Embryonic facial prominence (tissue), 1 donor: ENCODE data around the gene MAP7D2.

Experiments
- DNase-seq: peaks from one replicate; pipeline ENCODE4 v3.0.0-alpha.2; 2016; ENCODE audit errors: extremely low spot score

The MAP7D2 gene

DNA sequence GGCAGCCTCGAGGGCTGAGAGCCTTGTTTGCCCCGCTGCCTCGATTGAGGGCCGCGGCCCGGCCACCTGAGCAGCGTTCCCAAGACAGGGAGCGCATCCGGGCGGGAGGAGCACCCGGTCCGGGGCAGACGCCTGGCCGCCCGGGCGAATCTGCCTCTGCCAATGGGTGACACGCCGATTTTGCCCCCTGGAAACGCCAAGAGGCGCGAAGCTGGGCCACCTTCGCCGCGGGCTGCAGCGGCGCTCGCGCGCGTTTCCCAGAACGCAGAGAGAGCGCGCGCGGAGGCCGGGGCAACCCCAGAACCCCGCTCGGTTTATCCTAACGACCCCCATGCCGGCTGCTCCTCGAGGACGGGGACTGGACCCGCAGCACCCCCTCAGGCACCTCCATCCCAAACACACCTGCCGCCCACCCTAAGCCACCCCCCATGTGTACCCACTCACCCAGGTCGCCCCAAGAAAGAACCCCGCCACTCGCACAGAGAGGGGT, 575 bp downstream of the MAP7D2 start:
- no peak for DNase-seq

DNA sequence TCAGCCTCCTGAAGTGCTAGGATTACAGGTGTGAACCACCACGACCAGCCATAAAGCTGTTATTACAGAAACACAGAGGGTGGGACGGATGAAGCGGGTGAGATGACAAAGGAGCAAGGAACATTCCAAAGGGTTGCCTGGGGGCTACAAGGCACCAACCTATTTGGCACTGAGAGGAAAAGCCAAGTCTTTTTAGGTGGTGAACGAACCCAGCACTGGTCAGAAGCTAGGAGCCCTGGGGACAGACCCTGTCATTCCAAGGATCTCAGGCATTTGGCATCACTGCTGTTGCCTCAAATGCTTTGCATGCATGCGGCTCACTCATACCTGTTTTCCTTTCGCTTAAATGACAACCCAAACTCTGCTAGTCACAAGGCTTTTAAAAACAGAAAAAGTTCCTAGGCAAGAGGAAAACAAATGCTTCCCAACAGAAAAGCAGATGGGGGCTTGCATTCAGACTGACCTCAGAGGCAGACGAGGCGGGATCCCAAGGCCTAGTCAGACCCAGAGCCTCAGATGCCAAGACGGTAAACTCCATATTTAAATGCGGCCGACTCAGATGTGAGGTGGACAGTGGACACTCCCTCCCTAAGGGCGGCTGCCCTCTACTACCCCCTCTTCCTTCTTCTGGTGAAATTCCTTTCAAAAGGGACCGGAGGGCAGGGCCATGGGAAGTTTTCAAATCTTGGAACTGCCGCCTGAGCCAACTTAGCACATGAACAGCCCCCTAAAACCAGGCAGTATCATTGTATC, 4.5 kb downstream of the MAP7D2 start:
- DNase-seq: no peak

DNA sequence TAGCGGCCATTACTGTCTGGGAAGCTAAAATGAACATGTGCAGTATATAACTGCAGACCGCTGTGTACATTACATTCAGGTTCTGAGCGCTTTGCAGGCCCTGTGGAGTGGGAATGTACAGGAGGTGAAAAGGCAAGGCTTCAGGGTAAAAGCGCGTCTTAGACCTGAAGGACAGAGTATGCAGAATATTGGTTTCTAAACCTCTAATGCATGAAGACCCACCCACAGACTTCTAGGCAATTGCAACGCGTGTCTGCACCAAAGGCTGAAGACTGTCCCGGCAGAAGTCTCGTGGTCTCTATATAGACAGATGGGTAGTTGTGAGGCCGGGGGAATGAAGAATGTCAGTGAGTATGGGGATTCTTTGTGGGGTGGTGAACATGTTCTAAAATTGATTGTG, 5.4 kb downstream of the MAP7D2 start:
- DNase-seq: no peak

DNA sequence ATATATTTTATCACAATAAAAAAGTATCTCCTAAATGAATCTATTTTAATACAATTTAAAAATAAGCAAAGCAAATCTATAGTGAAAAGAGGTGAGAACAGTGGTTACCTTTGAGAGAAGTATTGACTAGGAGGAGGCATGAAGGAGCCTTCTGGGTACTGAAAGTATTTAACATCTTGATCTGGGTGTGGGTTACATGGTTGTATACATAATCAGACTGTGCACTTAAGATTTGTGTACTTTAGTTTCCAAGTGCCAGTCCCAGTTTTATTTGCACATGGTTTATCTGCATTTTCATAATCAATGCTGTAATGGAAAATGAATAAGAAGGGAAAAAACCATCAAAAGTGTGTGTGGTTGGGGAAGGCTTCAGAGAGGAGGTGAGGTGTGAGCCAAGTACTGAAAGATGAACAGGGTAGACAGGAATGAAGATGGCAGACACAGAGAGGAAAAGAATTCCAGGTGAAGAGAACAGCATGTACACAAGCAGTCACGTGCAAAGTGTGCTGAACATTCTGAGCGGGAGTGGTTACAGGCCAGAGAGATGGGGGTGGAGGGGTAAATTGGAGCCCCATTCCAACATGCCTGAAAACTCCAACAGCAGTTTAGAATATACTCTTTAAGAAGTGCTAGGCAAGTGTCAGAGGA, 14.6 kb downstream of the MAP7D2 start:
- DNase-seq: no peak

DNA sequence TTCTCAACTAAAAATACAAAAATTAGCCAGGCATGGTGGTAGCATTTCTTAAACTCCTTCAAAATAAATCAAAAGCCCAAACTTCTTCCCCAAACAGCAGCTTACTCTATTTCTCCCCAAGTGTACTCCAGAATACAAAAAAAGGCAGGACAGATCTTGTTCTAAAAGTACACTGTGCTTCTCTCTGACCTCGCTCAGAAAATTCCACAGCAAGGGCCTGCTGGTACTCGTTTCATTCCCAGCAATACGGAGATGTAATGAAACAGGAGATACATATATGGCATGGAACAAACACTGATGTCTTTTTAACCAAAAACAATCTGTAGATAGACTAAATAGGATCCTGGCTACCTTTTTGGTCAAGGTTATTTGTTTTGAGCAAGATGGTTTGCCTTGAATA, 25.2 kb downstream of the MAP7D2 start:
- DNase-seq: no peak

DNA sequence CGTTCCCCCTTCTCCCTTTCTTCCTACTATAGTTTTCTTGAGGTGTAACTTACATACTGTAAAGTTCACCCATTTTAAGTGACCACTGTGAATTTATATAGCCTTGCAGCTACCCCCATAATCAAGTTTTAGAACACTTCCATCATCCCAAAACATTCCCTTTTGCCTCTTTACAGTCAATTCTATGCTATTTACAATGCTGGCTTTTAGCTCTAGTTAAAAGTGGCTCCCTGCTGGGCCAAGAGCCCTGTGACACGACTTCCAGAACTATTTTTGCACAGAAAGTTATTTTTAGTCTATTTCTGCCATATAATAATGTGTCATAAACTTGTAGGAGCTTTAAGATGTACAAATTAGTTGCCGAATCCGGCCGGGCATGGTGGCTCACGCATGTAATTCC, 26.9 kb downstream of the MAP7D2 start:
- no peak for DNase-seq

DNA sequence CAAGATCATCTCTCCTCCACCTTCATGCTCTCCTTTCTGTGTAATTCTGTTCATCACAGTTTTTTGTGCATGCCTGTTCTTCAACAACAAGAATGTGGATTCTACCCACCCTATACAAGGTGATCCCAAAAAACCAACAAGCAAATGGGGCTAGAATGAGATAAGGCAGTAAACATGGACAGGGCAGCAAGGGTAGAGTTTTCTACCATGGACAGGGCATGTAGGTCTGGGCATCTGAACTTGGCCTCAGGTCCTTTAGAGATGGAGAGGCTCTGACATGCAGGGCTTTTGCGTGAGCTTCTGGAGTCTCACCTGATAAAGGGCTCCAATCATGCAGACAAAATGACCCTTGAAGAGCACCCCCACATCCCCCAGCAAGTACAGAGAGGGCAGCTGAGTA, 36.4 kb downstream of the MAP7D2 start:
- no peak for DNase-seq

DNA sequence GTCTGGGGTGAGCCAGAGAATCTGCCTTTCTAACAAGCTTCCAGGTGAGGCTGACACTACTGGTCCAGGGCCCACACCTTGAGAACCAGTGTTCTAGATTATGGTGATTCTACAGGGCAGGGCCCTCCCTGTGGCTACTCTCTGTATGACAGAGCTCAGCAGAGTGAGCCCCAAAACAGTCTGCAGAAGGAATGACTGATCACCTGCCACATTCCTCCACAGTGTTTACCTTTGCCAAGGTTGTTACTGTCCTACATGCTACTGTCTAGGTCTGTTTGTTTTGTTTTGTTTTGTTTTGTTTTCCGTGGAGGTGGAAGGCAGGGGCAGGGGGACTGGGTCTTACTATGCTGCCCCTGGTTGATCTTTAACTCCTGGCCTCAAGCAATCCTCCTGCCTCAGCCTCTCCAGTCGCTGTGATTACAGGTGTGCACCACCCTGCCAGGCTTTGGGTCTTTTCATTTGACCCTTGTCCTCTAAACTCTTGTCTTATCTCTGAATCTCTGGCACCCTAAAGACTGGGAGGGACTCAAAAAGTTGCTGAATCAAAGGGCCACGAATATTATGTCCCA, 45.1 kb downstream of the MAP7D2 start:
- no peak for DNase-seq

DNA sequence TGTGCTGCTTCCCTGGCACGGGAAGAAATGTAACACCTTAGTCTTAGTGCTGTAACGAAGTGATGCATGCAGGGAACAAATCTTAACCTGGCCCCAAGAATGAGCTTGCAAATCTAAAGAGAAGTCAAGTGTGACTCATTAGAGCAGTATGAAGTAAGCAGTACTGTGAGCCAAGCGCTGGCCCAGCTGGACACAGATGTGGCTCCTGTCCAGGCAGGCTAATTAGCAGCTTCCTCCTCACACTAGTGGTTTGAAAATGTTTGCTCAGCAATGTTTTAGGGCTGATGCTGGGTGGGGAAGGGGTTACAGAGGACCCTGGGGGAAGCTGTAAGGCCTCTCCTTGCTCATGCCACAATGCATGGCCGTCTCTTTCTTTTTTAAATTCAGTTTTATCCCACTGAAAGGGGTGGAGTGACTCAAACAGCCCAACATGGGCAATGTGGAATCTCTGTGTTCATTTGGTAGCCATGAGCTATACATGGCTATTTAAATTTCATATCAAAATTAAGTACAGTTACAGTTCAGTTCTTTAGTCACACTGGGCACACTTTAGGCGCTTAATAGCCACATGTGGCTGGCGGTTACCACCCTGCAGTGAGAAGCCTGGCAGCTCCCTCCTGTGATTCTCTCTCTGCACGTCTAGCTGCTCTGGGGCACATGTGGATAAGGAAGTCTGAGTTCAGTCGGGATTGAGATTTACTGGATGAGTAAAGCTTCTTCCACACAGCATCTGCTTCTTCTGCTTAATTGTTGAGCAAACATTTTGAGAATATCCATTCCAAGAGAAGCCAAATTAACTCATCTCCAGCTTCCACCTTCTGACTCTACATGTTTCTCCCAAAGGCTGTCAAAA, 48.8 kb downstream of the MAP7D2 start:
- peak; percentile 6 for DNase-seq

DNA sequence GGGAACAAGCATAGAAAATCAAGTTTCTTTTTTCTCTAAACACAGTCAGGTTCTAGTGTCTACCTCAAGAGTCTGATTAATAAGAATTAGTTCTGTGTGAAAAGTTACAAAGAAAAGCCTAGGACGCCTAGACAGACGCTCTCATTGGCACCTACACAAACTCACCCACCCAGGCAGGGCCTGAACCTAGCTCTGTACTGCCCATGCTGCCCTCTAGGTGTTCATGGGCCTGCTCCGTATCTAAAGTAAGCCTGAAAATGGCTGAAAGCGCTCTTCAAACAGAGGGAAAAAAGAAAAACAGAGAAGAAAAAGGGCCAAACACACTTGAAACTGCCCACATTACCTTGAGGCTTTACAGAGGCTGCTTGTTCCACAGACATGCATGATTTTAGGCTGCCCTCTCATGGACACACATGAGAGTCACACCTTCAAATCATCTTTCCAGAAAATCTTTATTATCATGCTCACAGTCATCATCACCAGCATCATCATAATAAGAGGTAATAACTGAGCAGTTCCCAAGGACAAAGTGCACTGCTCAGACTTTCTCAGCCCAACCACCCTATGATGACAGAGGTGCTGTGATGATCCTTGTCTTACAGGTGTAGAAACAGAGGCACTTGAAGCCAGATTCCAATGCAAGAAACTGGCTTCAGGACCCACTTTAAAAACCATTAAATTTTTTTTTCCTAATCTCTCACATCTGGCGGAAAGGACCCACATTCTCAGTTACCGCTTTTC, 49.6 kb downstream of the MAP7D2 start:
- peak; percentile 9 for DNase-seq

DNA sequence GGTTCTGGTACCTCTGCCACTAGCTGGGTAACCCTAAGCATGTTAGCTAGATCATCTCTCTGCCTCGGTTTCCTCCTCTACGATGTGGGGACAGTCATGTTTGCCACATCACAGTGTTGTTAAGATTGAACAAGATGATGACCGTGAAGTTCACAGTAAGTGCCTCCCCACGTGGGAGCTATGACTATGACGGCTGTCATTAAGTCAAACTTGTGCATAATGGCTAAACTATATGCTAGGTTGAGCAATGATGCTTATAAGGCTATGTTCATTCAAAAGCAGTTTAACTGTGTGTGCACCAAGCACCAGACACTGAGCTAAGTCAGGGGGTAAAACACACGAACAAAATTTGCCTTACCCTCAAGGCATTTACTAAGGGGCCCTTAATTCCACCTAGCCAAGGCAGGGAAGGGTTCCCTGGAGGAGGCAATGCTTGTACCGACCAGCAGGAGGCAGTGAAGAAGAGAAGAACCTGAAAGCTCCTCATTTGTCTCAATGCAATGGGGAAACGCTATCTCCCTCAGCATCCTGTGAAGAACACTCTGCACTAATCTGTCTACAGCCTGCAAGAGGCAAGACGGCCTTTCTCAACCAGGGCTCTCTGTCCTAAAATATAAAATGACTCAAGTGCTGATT, 52.9 kb downstream of the MAP7D2 start:
- DNase-seq: no peak

DNA sequence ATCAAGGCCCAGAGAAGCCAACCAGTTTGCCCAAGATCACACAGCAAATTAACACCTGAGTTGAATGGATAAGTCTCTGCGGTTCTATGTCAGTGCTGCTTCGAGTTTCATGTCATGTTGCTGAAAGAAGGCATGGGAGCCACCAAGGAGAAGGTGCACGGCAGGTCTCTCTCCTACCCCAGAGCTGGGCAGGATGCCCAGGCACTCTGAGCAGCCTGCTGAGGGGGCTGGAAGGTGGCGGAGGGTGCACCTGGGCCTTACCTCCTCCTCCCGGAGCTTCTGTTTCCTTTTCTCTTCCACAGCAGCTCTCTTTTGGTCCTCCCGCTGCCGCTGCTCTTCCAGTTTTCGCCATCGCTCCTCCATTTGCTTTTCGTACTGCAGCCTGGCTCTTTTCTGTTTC, 53.6 kb downstream of the MAP7D2 start:
- DNase-seq: no peak

DNA sequence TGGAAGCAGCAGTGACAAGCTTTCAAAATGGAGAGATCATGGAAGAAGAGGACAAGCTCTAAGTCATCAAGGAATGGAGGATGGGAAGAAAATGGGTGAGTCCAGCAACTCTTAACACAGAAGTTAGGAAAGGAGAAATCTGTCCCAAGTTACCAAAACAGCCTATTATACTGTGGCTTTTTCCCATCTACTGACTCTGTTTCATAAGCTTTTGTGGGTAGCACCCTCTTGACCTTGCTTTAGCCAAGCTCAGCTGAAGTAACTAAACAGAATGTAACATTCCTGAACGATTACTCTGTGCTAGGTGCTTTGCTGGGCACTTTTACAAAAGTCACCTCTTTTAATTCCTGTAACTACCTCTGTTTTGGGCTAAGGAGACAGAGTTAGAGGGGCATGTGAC, 54.9 kb downstream of the MAP7D2 start:
- DNase-seq: no peak

DNA sequence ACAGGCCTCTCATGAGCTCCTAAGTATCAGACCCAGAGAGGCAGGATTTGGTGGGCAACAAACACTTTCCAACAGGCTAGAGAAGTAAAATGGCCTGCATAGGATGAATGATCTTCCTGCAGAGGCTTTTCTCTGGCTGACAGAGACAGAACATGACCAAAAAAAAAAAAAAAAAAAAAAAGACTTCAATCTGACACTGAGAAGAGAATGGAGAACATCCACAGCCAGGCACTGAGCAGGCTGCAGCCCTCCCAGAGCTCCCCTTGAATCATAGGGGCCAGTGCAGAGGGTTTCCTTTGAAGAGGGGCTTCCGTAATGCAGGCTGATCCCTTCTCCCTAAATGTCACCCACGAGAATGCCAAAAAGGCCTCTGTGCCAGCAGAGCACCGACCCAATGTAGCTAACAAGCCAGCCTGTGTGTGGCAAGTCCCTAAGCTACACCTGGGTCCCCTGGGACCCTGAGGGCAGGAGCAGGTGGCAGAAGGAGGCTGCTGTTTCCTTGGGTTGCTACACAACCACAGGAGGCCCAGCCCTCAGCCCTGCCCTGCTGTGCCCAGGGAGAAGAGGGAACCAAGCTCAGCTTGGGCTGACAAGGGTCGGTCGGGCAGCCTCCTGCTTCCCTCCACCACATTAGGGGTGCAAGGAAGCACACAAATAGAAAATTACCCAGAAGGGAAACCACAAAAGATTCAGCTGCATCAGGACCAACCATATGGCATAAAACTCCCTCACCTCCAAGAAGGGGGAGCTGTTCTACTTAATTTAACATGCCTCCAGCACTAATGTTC, 55.6 kb downstream of the MAP7D2 start:
- DNase-seq: no peak

DNA sequence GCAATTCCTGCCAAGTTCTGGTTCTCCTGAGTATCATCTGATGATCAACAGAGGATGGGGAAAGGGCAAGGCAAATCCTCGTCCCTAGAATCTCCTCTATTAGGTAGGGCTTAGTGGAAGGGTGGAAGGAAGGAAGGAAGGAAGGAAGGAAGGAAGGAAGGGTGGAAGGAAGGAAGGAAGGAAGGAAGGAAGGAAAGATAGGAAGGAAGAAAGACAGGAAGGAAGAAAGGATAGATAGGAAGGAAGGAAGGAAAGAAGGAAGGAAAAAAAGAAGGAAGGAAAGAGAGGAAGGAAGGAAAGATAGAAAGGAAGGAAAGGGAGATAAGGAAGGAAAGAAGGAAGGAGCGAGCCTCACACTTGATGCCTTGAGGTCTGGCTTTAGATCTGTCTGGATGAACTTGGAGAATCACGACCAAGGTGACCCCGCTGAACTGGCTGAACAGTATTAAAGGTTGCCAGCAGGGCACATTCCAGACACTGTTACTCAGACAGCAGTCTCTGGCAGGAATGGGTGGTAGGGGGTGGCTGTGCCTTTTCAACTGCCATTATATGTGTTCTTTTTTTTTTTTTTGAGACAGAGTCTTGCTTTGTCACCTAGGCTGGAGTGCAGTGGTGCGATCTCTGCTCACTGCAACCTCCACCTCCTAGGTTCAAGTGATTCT, 57.1 kb downstream of the MAP7D2 start:
- no peak for DNase-seq

DNA sequence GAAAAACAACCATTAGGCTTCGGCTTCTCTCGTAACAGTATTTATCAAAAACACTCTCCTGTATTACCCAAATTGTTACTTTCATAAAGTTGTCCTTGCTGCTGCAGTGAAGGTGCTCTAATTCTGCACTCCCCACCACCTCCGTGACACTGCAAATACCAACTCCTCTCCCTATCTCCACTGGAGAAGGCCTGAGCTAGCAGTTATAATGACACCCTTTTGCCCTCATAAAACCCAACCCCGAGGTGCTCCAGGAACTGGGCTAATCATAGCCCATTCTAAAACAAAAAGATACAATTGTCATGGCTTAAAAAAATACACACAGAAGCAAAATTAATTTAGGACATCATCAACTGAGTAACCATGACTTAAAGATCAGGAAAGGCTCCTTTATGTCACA, 59.2 kb downstream of the MAP7D2 start:
- no peak for DNase-seq

DNA sequence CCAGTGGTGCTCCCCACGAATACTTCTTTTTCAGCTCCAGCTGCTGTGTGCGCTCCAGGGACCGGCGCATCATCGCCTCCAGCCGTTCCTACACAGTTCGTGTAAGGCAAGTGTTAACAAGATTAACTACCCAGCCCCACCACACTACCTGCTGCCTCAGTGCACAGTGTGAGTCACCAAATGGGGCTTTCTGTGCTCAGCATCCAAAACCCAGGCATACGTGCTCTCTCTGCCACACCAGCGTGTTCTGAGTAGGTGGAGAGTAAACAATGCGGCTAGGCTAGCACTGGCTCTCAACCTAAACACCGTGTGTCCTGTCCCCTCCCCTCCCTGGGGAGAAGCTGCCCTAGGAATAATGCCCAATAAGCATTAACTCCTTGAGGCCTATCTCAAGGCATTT, 60.0 kb downstream of the MAP7D2 start:
- DNase-seq: no peak

DNA sequence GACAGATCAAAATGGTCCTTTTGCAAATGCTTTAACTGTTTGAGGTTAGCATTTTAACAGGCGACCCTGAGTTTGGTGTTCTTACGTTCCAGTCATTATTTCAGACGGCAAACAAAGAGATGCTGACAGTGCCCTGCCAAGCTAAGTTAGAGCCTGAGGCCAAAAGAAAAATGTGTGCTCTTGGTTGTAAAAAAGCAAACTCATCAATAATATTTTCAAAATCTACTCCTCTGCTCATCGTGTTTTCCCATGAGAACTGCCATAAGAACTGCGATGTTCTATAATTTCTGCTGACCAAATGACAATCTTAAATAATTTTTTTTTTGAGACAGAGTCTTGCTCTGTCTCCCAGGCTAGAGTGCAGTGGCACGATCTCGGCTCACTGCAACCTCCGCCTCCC, 63.2 kb downstream of the MAP7D2 start:
- DNase-seq: no peak

DNA sequence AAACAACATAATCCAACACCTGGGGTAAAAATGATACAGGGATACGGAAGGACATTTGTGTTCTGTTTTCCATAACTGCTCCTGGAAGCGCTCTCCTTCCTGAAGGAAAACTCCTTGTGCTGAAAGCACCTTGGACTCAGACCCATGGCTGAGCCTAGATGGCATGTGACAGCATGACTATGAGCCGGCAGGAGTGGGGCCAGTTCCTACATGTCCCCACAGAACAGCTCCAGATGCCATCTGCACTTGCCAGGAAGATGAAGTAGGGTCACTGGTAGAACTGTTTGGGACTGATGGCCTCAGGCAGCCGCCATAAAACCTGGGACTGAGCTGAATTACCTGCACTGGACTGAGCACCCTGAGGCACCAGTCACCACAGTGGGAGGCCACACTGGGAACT, 69.8 kb downstream of the MAP7D2 start:
- no peak for DNase-seq

DNA sequence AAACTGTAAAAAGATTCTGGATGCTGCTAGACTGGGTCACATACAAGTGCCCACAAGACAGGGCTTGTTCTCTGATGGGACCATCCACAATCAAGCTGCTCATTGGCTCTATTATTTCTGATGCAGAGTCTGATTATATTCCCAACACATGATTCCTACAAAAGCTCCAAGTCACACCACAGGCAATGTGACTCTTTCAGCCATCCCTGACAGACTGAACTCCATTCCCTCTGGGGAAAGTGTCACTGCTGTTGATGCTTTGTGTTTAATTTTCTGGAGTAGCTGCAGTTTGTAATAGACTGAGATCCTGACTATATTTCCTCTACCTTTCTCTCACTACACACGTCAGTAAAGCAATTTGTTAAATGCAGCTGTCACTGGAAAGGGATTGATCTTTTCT, 70.5 kb downstream of the MAP7D2 start:
- no peak for DNase-seq
